Natural killer cell (primary cell): ENCODE data around the gene ZNF24. TPM values are rescaled to one million over a fixed set of nuclear protein-coding genes. Genes with fewer than 3 reads are reported as not detected.

Source experiments
- ATAC-seq, 3 donors: fragments of 150-1000 bp in 2 of 3; fragments of 200-7000 bp in 1 of 3; cut with Tn5 transposase; 1 replicate in 1 of 3; 2 replicates in 2 of 3; pipeline ENCODE4 v1.10.0; 2021; ENCODE audit warnings: mild to moderate bottlenecking in 2 of 3, moderate library complexity in 2 of 3
- DNase-seq, 2 donors: peaks; one replicate each; pipeline versions ENCODE4 v3.0.0 to v3.0.0-alpha.2; 2013 to 2021; ENCODE audit warnings: mixed read lengths in 1 of 2
- H3K27ac ChIP-seq: one replicate; pipeline ENCODE4 v1.5.1; 2013; ENCODE audit warnings: mild to moderate bottlenecking, low read length
- H3K27me3 ChIP-seq: one replicate; pipeline ENCODE4 v1.6.1; 2013; ENCODE audit warnings: low read length; ENCODE audit not compliant: control insufficient read depth, insufficient read depth
- H3K36me3 ChIP-seq: one replicate; pipeline ENCODE4 v1.6.1; 2013; ENCODE audit warnings: low read length; ENCODE audit not compliant: control insufficient read depth, insufficient read depth
- H3K4me1 ChIP-seq: one replicate; pipeline ENCODE4 v1.6.1; 2013; ENCODE audit warnings: low read length; ENCODE audit not compliant: control insufficient read depth, insufficient read depth
- H3K4me3 ChIP-seq: one replicate; pipeline ENCODE4 v1.5.1; 2013; ENCODE audit warnings: low read length
- H3K9me3 ChIP-seq: one replicate; pipeline ENCODE4 v1.6.1; 2013; ENCODE audit warnings: low read length; ENCODE audit not compliant: control insufficient read depth, insufficient read depth
- H3K27ac Mint-ChIP-seq, 2 donors: one replicate each; pipeline ENCODE4 v1.8.0; 2022; ENCODE audit warnings: mild to moderate bottlenecking in 2 of 2, mixed read lengths in 2 of 2, moderate library complexity in 1 of 2
- H3K27me3 Mint-ChIP-seq, 2 donors: one replicate each; pipeline ENCODE4 v1.8.0; 2022; ENCODE audit warnings: low read depth in 2 of 2, mixed read lengths in 2 of 2
- H3K36me3 Mint-ChIP-seq: one replicate; pipeline ENCODE4 v1.8.0; 2022; ENCODE audit warnings: mixed read lengths
- H3K4me1 Mint-ChIP-seq, 2 donors: one replicate each; pipeline ENCODE4 v1.8.0; 2022; ENCODE audit warnings: mixed read lengths in 2 of 2
- H3K4me3 Mint-ChIP-seq: one replicate; pipeline ENCODE4 v1.8.0; 2022; ENCODE audit warnings: mild to moderate bottlenecking, moderate library complexity, mixed read lengths
- H3K9me3 Mint-ChIP-seq, 2 donors: one replicate each; pipeline ENCODE4 v1.8.0; 2022; ENCODE audit warnings: mixed read lengths in 2 of 2
- WGBS: methylation state at CpG from one replicate; pipeline ENCODE4 v1.1.7; 2013; ENCODE audit warnings: missing lambda C conversion rate; ENCODE audit not compliant: insufficient coverage; 5-methylcytosine and 5-hydroxymethylcytosine counted together
- intact Hi-C: fragments of 100-400 bp; cut with micrococcal nuclease; formaldehyde crosslinking; loops from one replicate; pipeline ENCODE4 v1.14.2; 2022
- total RNA-seq, 4 donors: library from RNA; stranded (reverse); fragments of 120-200 nt in 1 of 4; gene quantifications; one replicate each; pipeline versions ENCODE4 v1.2.3 to v1.2.4, GENCODE V29; 2013 to 2022
- TF ChIP-seq, protein P1 (sequence below): fragments of 200-600 bp; IDR thresholded peaks from one replicate; pipeline ENCODE4 v1.8.0; 2022; ENCODE audit warnings: antibody characterized with exemption

Gene ZNF24
- total RNA-seq, 3 donors from 2014 or later (not counting 1 experiment from before 2014, with no cell fraction given): 50.4 to 63.9 (median 58.2) TPM

DNA sequence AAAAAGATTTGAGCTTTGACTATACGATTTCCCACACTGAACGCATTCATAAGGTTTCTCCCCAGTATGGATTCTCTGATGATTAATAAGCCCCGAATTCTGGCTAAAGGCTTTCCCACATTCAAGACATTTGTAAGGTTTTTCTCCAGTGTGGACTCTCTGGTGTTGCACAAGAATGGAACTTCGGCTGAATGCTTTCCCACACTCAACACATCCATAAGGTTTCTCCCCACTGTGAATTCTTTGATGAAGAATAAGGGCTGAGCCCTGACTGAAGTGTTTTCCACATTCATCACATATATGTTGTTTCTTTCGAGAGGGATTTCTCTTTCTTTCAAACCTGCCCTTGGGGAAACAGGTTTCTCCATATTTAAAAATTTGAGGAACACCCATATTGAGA is 6.9 kb downstream of the ZNF24 start:
- Histone ChIP-seq H3K4me1 (no peaks in the 10 kb centered on the region), H3K27ac (no peak overlapping the region), H3K36me3 (peaks cover 73% of the 10 kb centered on the region), H3K27me3 (no peaks in the 10 kb centered on the region), H3K9me3 (no peaks in the 10 kb centered on the region), H3K4me3 (no peak overlapping the region)
- DNase-seq (no peak), ATAC-seq (no peak)
- H3K27ac Mint-ChIP-seq: peak overlapping the region; percentile 13 to 17
- TF ChIP-seq, protein P1, sequence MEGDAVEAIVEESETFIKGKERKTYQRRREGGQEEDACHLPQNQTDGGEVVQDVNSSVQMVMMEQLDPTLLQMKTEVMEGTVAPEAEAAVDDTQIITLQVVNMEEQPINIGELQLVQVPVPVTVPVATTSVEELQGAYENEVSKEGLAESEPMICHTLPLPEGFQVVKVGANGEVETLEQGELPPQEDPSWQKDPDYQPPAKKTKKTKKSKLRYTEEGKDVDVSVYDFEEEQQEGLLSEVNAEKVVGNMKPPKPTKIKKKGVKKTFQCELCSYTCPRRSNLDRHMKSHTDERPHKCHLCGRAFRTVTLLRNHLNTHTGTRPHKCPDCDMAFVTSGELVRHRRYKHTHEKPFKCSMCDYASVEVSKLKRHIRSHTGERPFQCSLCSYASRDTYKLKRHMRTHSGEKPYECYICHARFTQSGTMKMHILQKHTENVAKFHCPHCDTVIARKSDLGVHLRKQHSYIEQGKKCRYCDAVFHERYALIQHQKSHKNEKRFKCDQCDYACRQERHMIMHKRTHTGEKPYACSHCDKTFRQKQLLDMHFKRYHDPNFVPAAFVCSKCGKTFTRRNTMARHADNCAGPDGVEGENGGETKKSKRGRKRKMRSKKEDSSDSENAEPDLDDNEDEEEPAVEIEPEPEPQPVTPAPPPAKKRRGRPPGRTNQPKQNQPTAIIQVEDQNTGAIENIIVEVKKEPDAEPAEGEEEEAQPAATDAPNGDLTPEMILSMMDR: no peak
- H3K27me3 Mint-ChIP-seq: no peaks in the 10 kb centered on the region
- no peaks in the 10 kb centered on the region for H3K9me3 Mint-ChIP-seq
- intact Hi-C loops: no loop called here
- peaks cover 15% of the 10 kb centered on the region for H3K36me3 Mint-ChIP-seq
- WGBS: 92% methylated on average over 5 of the region's 5 CpGs
- no peak overlapping the region for H3K4me3 Mint-ChIP-seq
- H3K4me1 Mint-ChIP-seq: peaks cover 34 to 41% of the 10 kb centered on the region in 2 donors

- no peaks in the 10 kb centered on the region for H3K27me3 ChIP-seq
- no peak overlapping the region for H3K4me3 Mint-ChIP-seq
- H3K36me3 Mint-ChIP-seq: peaks cover 15% of the 10 kb centered on the region
- no peaks in the 10 kb centered on the region for H3K27me3 Mint-ChIP-seq
- TF ChIP-seq, protein P1: no peak
- no peak overlapping the region for H3K4me3 ChIP-seq
- no peaks in the 10 kb centered on the region for H3K9me3 ChIP-seq
- ATAC-seq (no peak), DNase-seq (no peak)
- H3K36me3 ChIP-seq: peaks cover 81% of the 10 kb centered on the region
- no peaks in the 10 kb centered on the region for H3K9me3 Mint-ChIP-seq
- H3K27ac Mint-ChIP-seq: peak overlapping the region in 1 of 2 donors; percentile 17
- no peaks in the 10 kb centered on the region for H3K4me1 ChIP-seq
- intact Hi-C loops: no loop called here
- 100% methylated on average over 4 of the region's 4 CpGs for WGBS
- peaks cover 32 to 41% of the 10 kb centered on the region in 2 donors for H3K4me1 Mint-ChIP-seq
- no peak overlapping the region for H3K27ac ChIP-seq
Measured at GRCh38 chr18:35335866-35336265, 8.4 kb downstream of the ZNF24 start.

- WGBS: 100% methylated on average over 3 of the region's 3 CpGs
- H3K27ac ChIP-seq: no peak overlapping the region
- peak overlapping the region; percentile 67 to 72 for H3K27ac Mint-ChIP-seq
- H3K27me3 Mint-ChIP-seq: no peaks in the 10 kb centered on the region
- H3K4me3 Mint-ChIP-seq: no peak overlapping the region
- TF ChIP-seq, protein P1: no peak
- H3K36me3 Mint-ChIP-seq: peaks cover 15% of the 10 kb centered on the region
- peaks cover 21 to 30% of the 10 kb centered on the region in 2 donors for H3K4me1 Mint-ChIP-seq
- no peaks in the 10 kb centered on the region for H3K27me3 ChIP-seq
- DNase-seq (no peak), ATAC-seq (no peak)
- no peaks in the 10 kb centered on the region for H3K9me3 Mint-ChIP-seq
- H3K9me3 ChIP-seq: no peaks in the 10 kb centered on the region
- peaks cover 74% of the 10 kb centered on the region for H3K36me3 ChIP-seq
- no peaks in the 10 kb centered on the region for H3K4me1 ChIP-seq
- intact Hi-C loops: no loop called here
- H3K4me3 ChIP-seq: no peak overlapping the region
Measured at GRCh38 chr18:35334821-35335220, 9.4 kb downstream of the ZNF24 start.

DNA sequence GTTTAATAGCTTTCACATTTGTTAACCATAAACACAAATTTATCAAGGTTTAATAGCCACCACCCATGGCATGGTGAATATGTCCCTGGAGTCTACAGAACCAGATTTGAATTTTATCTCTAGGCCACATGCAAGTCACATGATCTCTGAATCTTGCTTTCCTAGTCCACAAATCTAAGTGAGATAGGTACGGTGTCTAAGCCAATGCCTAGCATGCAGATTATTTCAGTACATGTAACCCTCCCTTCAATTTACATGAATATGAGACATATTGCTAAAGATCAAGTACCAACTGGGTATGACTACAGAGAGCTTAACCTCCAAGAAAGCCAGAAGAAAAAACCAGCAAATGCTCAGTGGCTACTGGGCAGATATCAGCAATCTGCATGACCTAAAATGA is 10.0 kb downstream of the ZNF24 start:
- no peak for ATAC-seq
- H3K4me3 ChIP-seq: no peak overlapping the region
- Mint-ChIP-seq H3K36me3 (peaks cover 15% of the 10 kb centered on the region), H3K27ac (peak overlapping the region; percentile 67 to 72), H3K4me3 (no peak overlapping the region), H3K9me3 (no peaks in the 10 kb centered on the region), H3K27me3 (no peaks in the 10 kb centered on the region), H3K4me1 (peaks cover 15 to 24% of the 10 kb centered on the region in 2 donors)
- no peaks in the 10 kb centered on the region for H3K9me3 ChIP-seq
- no peaks in the 10 kb centered on the region for H3K27me3 ChIP-seq
- WGBS: 100% methylated on average over 1 of the region's 1 CpG
- intact Hi-C loops: no loop called here
- TF ChIP-seq, protein P1: no peak
- no peak for DNase-seq
- peaks cover 68% of the 10 kb centered on the region for H3K36me3 ChIP-seq
- H3K4me1 ChIP-seq: no peaks in the 10 kb centered on the region
- H3K27ac ChIP-seq: no peak overlapping the region
